Natural killer cell treated with Interleukin-12 subunit alpha and Interleukin-12 subunit beta and Interleukin-15 and Interleukin-18, amount 100 ng/mL, for 72 hours (primary cell): ENCODE measurements around the gene CCDC183. TPM values are rescaled to one million over a fixed set of nuclear protein-coding genes. Genes with fewer than 3 reads are reported as not detected.
"Not testable (repeated sequence)": the region's sequence is repeated elsewhere in the genome, so short reads cannot be mapped to it uniquely, and the experiment has no call there.

ENCODE experiments used
- ATAC-seq, 2 donors: fragments of 150-1000 bp; cut with Tn5 transposase in 1 of 2; sonication (Bioruptor Pico), chemical (Tn5 transposase) in 1 of 2; 2 replicates each; pipeline ENCODE4 v1.10.0; 2021
- DNase-seq: peaks from one replicate; pipeline ENCODE4 v3.0.0; 2022; ENCODE audit warnings: low spot score
- H3K27ac Mint-ChIP-seq, 2 donors: 1 replicate in 1 of 2; 2 replicates in 1 of 2; pipeline ENCODE4 v1.8.0; 2022; ENCODE audit warnings: mixed read lengths in 2 of 2, mild to moderate bottlenecking in 1 of 2, moderate library complexity in 1 of 2
- H3K27me3 Mint-ChIP-seq, 2 donors: 1 replicate in 1 of 2; 2 replicates in 1 of 2; pipeline ENCODE4 v1.8.0; 2022; ENCODE audit warnings: mixed read lengths in 2 of 2
- H3K36me3 Mint-ChIP-seq: one replicate; pipeline ENCODE4 v1.8.0; 2022; ENCODE audit warnings: mixed read lengths
- H3K4me1 Mint-ChIP-seq, 2 donors: 1 replicate in 1 of 2; 2 replicates in 1 of 2; pipeline ENCODE4 v1.8.0; 2022; ENCODE audit warnings: low read depth in 2 of 2, mixed read lengths in 2 of 2, mild to moderate bottlenecking in 1 of 2
- H3K4me3 Mint-ChIP-seq: one replicate; pipeline ENCODE4 v1.8.0; 2022; ENCODE audit warnings: mixed read lengths
- H3K9me3 Mint-ChIP-seq: 2 replicates; pipeline ENCODE4 v1.8.0; 2022; ENCODE audit warnings: mixed read lengths
- total RNA-seq, 2 donors: library from RNA; stranded (reverse); gene quantifications; one replicate each; pipeline ENCODE4 v1.2.3, GENCODE V29; 2022

CCDC183 gene
- total RNA-seq, 2 donors from 2014 or later = 0.38 to 0.45 TPM

GRCh38 chr9:136842380-136842948, 46.3 kb downstream of the CCDC183 start, which contains the start of gene AJM1:
TSS of gene AJM1 (plus strand) at chr9:136842478. CDS start at chr9:136844415, 1,937 bp downstream.
- peak; percentile 88 for ATAC-seq
- H3K36me3 Mint-ChIP-seq, H3K9me3 Mint-ChIP-seq, H3K27me3 Mint-ChIP-seq: not testable (repeated sequence)
- peaks cover 5 to 11% of the 10 kb centered on the region in 2 donors for H3K4me1 Mint-ChIP-seq
- DNase-seq = peak; percentile 81
- peak within 1 kb of the TSS; percentile 86 for H3K4me3 Mint-ChIP-seq
- peak within 1 kb of the TSS in 1 of 2 donors; percentile 35 for H3K27ac Mint-ChIP-seq

- not testable (repeated sequence) for DNase-seq, H3K27me3 Mint-ChIP-seq, H3K36me3 Mint-ChIP-seq, H3K27ac Mint-ChIP-seq, H3K9me3 Mint-ChIP-seq
- peak overlapping the region; percentile 47 for H3K4me3 Mint-ChIP-seq
- peaks cover 12 to 18% of the 10 kb centered on the region in 2 donors for H3K4me1 Mint-ChIP-seq
- ATAC-seq = peak; percentile 1 to 3
Observed at GRCh38 chr9:136843159-136843800, 47.1 kb downstream of the CCDC183 start.

- H3K27me3 Mint-ChIP-seq, DNase-seq, H3K27ac Mint-ChIP-seq, H3K9me3 Mint-ChIP-seq, H3K36me3 Mint-ChIP-seq: not testable (repeated sequence)
- Mint-ChIP-seq H3K4me1 (peaks cover 12 to 18% of the 10 kb centered on the region in 2 donors), H3K4me3 (peak overlapping the region; percentile 47)
- peak; percentile 5 to 9 for ATAC-seq
Observed at GRCh38 chr9:136843801-136844740, 47.9 kb downstream of the CCDC183 start.

- Mint-ChIP-seq H3K4me1 (peaks cover 11 to 20% of the 10 kb centered on the region in 2 donors), H3K27ac (no peak overlapping the region), H3K36me3 (no peaks in the 10 kb centered on the region), H3K27me3 (no peaks in the 10 kb centered on the region), H3K4me3 (no peak overlapping the region), H3K9me3 (no peaks in the 10 kb centered on the region)
- no peak for DNase-seq
- no peak for ATAC-seq
Observed at GRCh38 chr9:136844761-136845464, 48.8 kb downstream of the CCDC183 start.

- no peak for ATAC-seq
- no peak overlapping the region for H3K27ac Mint-ChIP-seq
- peaks cover 8 to 17% of the 10 kb centered on the region in 2 donors for H3K4me1 Mint-ChIP-seq
- no peaks in the 10 kb centered on the region for H3K27me3 Mint-ChIP-seq
- H3K4me3 Mint-ChIP-seq = no peak overlapping the region
- DNase-seq = no peak
- H3K9me3 Mint-ChIP-seq = no peaks in the 10 kb centered on the region
- no peaks in the 10 kb centered on the region for H3K36me3 Mint-ChIP-seq
Observed at GRCh38 chr9:136845465-136846260, 49.5 kb downstream of the CCDC183 start.

GRCh38 chr9:136846376-136847087, 50.4 kb downstream of the CCDC183 start:
- H3K9me3 Mint-ChIP-seq = no peaks in the 10 kb centered on the region
- no peak overlapping the region for H3K27ac Mint-ChIP-seq
- DNase-seq (no peak), ATAC-seq (no peak)
- H3K36me3 Mint-ChIP-seq = no peaks in the 10 kb centered on the region
- no peak overlapping the region for H3K4me3 Mint-ChIP-seq
- H3K27me3 Mint-ChIP-seq = no peaks in the 10 kb centered on the region
- H3K4me1 Mint-ChIP-seq = peaks cover 8 to 17% of the 10 kb centered on the region in 2 donors

GRCh38 chr9:136847088-136847825, 51.1 kb downstream of the CCDC183 start:
- ATAC-seq (no peak), DNase-seq (no peak)
- H3K9me3 Mint-ChIP-seq = no peaks in the 10 kb centered on the region
- H3K27me3 Mint-ChIP-seq = no peaks in the 10 kb centered on the region
- no peaks in the 10 kb centered on the region for H3K36me3 Mint-ChIP-seq
- H3K4me1 Mint-ChIP-seq = peaks cover 8 to 16% of the 10 kb centered on the region in 2 donors
- peak overlapping the region; percentile 98 for H3K4me3 Mint-ChIP-seq
- peak overlapping the region; percentile 83 to 93 for H3K27ac Mint-ChIP-seq

- DNase-seq = peak; percentile 92
- no peaks in the 10 kb centered on the region for H3K27me3 Mint-ChIP-seq
- peak; percentile 57 to 64 for ATAC-seq
- peaks cover 8 to 14% of the 10 kb centered on the region in 2 donors for H3K4me1 Mint-ChIP-seq
- no peaks in the 10 kb centered on the region for H3K36me3 Mint-ChIP-seq
- H3K4me3 Mint-ChIP-seq = peak overlapping the region; percentile 98
- H3K9me3 Mint-ChIP-seq = no peaks in the 10 kb centered on the region
- peak overlapping the region; percentile 83 to 93 for H3K27ac Mint-ChIP-seq
Observed at GRCh38 chr9:136847826-136848392, 51.8 kb downstream of the CCDC183 start.

GRCh38 chr9:136848393-136849037, 52.4 kb downstream of the CCDC183 start:
- H3K4me3 Mint-ChIP-seq = peak overlapping the region; percentile 98

GRCh38 chr9:136849038-136849959, 53.2 kb downstream of the CCDC183 start, which contains the start of gene PHPT1:
TSS of gene PHPT1 (plus strand) at chr9:136849409. CDS start at chr9:136849431, 22 bp downstream.
- peak within 1 kb of the TSS; percentile 98 for H3K4me3 Mint-ChIP-seq
- DNase-seq = peak; percentile 99
- H3K27ac Mint-ChIP-seq = peak within 1 kb of the TSS; percentile 83 to 85
- no peaks in the 10 kb centered on the region for H3K9me3 Mint-ChIP-seq
- no peaks in the 10 kb centered on the region for H3K27me3 Mint-ChIP-seq
- no peaks in the 10 kb centered on the region for H3K36me3 Mint-ChIP-seq
- peaks cover 8 to 14% of the 10 kb centered on the region in 2 donors for H3K4me1 Mint-ChIP-seq
- ATAC-seq = peak; percentile 92 to 93

More at GRCh38 chr9:136848393-136849037, 52.4 kb downstream of the CCDC183 start:
- ATAC-seq (peak in 1 of 2 donors; percentile 3), DNase-seq (no peak)
- H3K27me3 Mint-ChIP-seq = no peaks in the 10 kb centered on the region
- H3K27ac Mint-ChIP-seq = peak overlapping the region; percentile 83 to 93
- peaks cover 8 to 14% of the 10 kb centered on the region in 2 donors for H3K4me1 Mint-ChIP-seq
- H3K9me3 Mint-ChIP-seq = no peaks in the 10 kb centered on the region
- no peaks in the 10 kb centered on the region for H3K36me3 Mint-ChIP-seq
